ENCODE results near the gene USP50.

DNA sequence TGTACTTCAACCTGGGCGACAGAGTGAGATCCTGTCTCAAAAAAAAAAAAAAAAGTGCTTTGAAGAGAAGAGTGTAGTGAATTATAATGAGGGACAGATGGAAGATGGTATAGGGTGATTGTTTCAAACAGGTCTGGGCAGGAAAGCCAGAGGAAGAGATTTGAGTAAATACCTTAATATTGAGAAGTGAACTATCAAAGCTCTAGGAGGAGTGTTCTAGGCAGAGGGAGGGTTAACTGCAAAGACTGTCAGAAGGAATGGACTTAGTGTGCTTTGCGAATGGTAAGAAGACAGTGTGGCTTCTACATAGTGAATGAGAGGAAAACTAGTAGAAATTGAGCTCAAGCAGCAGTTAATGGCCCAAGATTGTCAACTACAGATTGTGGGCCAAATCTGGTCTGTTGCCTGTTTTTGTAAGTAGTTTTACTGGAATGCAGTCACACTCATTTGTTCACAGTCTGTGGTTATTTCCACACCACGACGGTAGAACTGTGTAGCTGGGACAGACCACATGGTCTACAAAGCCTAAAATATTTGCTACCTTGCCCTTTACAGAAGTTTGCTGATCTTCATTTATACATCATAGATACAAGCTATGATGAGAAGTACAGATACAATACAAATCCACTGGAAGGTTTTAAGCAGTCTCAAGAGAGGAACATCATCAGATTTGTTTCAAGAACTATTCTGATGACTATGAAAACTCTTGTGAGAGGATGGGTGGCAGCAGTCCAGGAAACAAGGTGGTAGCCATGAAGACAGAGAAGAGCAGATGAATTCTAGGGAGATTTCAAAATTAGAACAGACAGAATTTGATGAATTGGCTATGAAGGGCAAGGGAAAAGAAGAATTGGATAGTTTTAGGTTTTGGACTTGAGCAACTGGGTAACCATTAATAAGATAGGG lies 16.5 kb upstream of the USP50 start:
- TF ChIP-seq, protein P1, sequence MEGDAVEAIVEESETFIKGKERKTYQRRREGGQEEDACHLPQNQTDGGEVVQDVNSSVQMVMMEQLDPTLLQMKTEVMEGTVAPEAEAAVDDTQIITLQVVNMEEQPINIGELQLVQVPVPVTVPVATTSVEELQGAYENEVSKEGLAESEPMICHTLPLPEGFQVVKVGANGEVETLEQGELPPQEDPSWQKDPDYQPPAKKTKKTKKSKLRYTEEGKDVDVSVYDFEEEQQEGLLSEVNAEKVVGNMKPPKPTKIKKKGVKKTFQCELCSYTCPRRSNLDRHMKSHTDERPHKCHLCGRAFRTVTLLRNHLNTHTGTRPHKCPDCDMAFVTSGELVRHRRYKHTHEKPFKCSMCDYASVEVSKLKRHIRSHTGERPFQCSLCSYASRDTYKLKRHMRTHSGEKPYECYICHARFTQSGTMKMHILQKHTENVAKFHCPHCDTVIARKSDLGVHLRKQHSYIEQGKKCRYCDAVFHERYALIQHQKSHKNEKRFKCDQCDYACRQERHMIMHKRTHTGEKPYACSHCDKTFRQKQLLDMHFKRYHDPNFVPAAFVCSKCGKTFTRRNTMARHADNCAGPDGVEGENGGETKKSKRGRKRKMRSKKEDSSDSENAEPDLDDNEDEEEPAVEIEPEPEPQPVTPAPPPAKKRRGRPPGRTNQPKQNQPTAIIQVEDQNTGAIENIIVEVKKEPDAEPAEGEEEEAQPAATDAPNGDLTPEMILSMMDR (IDR thresholded peaks at IDR 0.05; ENCODE audit: insufficient read depth, low read length, poor library complexity, severe bottlenecking), result no peak
- no peak for TF ChIP-seq EZH2phosphoT487 (conservative IDR thresholded peaks at IDR 0.05; ENCODE audit: low read length)

Measured in SU-DHL-6 (cell line).